ENCODE measurements around the gene BEX3. TPM values are rescaled to one million over a fixed set of nuclear protein-coding genes. Genes with fewer than 3 reads are reported as not detected.

Gene BEX3
- total and polyA plus RNA-seq, 12 donors: 171 to 1,002 (median 360) TPM

GRCh38 chrX:103415528-103415927 is 39.2 kb downstream of the BEX3 start:
- TF ChIP-seq POLR2A (IDR thresholded peaks at IDR 0.05) (no peak), CTCF (IDR thresholded peaks at IDR 0.05) (no peak)
- Histone ChIP-seq H3K27ac (no peak overlapping the region), H3K4me1 (replicated peaks in 1 of 2) (no peaks in the 10 kb centered on the region), H3K9me3 (replicated peaks in 1 of 3) (no peaks in the 10 kb centered on the region), H3K27me3 (peaks cover 4% of the 10 kb centered on the region), H3K36me3 (replicated peaks in 1 of 2) (no peaks in the 10 kb centered on the region), H3K4me3 (no peak overlapping the region)
- intact Hi-C loops (cut with DNase I): no loop called here
- no peak for DNase-seq

- no peak for TF ChIP-seq CTCF (IDR thresholded peaks at IDR 0.05)
- no peak for TF ChIP-seq POLR2A (IDR thresholded peaks at IDR 0.05)
- no peak for DNase-seq
- Histone ChIP-seq H3K9me3 (replicated peaks in 1 of 3) (no peaks in the 10 kb centered on the region), H3K4me1 (replicated peaks in 1 of 2) (no peaks in the 10 kb centered on the region), H3K4me3 (no peak overlapping the region), H3K27ac (no peak overlapping the region), H3K27me3 (peaks cover 9% of the 10 kb centered on the region), H3K36me3 (replicated peaks in 1 of 2) (no peaks in the 10 kb centered on the region)
- 44 to 100% (median 73%) methylated on average over 1 of the region's 1 CpG for WGBS, 4 donors
- intact Hi-C loops (cut with DNase I): no loop called here
Observed at GRCh38 chrX:103417370-103417769, 41.0 kb downstream of the BEX3 start.

- no peak for DNase-seq
- Histone ChIP-seq H3K4me3 (no peak overlapping the region), H3K27me3 (peaks cover 9% of the 10 kb centered on the region), H3K4me1 (replicated peaks in 1 of 2) (no peaks in the 10 kb centered on the region), H3K27ac (no peak overlapping the region), H3K36me3 (replicated peaks in 1 of 2) (no peaks in the 10 kb centered on the region), H3K9me3 (replicated peaks in 1 of 3) (no peaks in the 10 kb centered on the region)
- intact Hi-C loops (cut with DNase I): no loop called here
- no peak for TF ChIP-seq POLR2A (IDR thresholded peaks at IDR 0.05)
- no peak for TF ChIP-seq CTCF (IDR thresholded peaks at IDR 0.05)
- 38 to 54% (median 46%) methylated on average over 2 of the region's 2 CpGs for WGBS, 4 donors
Observed at GRCh38 chrX:103417933-103418332, 41.6 kb downstream of the BEX3 start.

GRCh38 chrX:103418811-103419340 is 42.5 kb downstream of the BEX3 start:
- TF ChIP-seq POLR2A (IDR thresholded peaks at IDR 0.05) (no peak), CTCF (IDR thresholded peaks at IDR 0.05) (no peak)
- no peak for DNase-seq
- WGBS, 4 donors: 62 to 100% (median 82%) methylated on average over 1 of the region's 1 CpG
- H3K27ac ChIP-seq: no peak overlapping the region
- H3K4me1 ChIP-seq (replicated peaks in 1 of 2): no peaks in the 10 kb centered on the region
- H3K27me3 ChIP-seq: peaks cover 9% of the 10 kb centered on the region
- no peak overlapping the region for H3K4me3 ChIP-seq
- no peaks in the 10 kb centered on the region for H3K9me3 ChIP-seq (replicated peaks in 1 of 3)
- no peaks in the 10 kb centered on the region for H3K36me3 ChIP-seq (replicated peaks in 1 of 2)
- intact Hi-C loops (cut with DNase I): no loop called here
